SIG-M5 treated with dmso at 0.1 percent for 504 hours (cell line): ENCODE results near the gene POLDIP2.
A peak's percentile ranks its signal among the peaks of the same experiment; 100 is the strongest.

Experiments
- DNase-seq: peaks from one replicate; lab custom pipeline; 2025; ENCODE audit not compliant: unreplicated experiment; lab: John Stamatoyannopoulos, UW

POLDIP2 gene

GRCh38 chr17:28357061-28357900, at the start of gene POLDIP2:
Gene POLDIP2 (minus strand): TSS chr17:28357527. CDS start chr17:28357448, 79 bp downstream.
- peak; percentile 94 for DNase-seq

- DNase-seq = no peak
Observed at GRCh38 chr17:28406473-28406814, 49.1 kb upstream of the POLDIP2 start.

- DNase-seq = peak; percentile 39
Observed at GRCh38 chr17:28405632-28406472, 48.5 kb upstream of the POLDIP2 start, which contains the start of gene SLC46A1. Gene SLC46A1 (minus strand): TSS chr17:28406212. CDS start chr17:28406114, 98 bp downstream.

- no peak for DNase-seq
Observed at GRCh38 chr17:28404812-28405570, 47.7 kb upstream of the POLDIP2 start.

GRCh38 chr17:28404461-28404811, 47.1 kb upstream of the POLDIP2 start:
- DNase-seq = no peak

- DNase-seq = peak; percentile 29
Observed at GRCh38 chr17:28404007-28404406, 46.7 kb upstream of the POLDIP2 start.

- no peak for DNase-seq
Observed at GRCh38 chr17:28402844-28403243, 45.5 kb upstream of the POLDIP2 start.

- no peak for DNase-seq
Observed at GRCh38 chr17:28402224-28402630, 44.9 kb upstream of the POLDIP2 start.

- no peak for DNase-seq
Observed at GRCh38 chr17:28399808-28400207, 42.5 kb upstream of the POLDIP2 start.

- DNase-seq = peak; percentile 34
Observed at GRCh38 chr17:28398280-28398981, 41.1 kb upstream of the POLDIP2 start.

- no peak for DNase-seq
Observed at GRCh38 chr17:28397687-28398279, 40.5 kb upstream of the POLDIP2 start.

GRCh38 chr17:28397275-28397674, 39.9 kb upstream of the POLDIP2 start:
- no peak for DNase-seq

GRCh38 chr17:28396635-28397239, 39.4 kb upstream of the POLDIP2 start:
- DNase-seq = no peak

GRCh38 chr17:28395968-28396367, 38.6 kb upstream of the POLDIP2 start:
- DNase-seq = no peak

GRCh38 chr17:28395426-28395825, 38.1 kb upstream of the POLDIP2 start:
- DNase-seq = no peak

GRCh38 chr17:28394337-28395116, 37.2 kb upstream of the POLDIP2 start:
- DNase-seq = no peak

GRCh38 chr17:28392491-28392890, 35.2 kb upstream of the POLDIP2 start:
- no peak for DNase-seq

- no peak for DNase-seq
Observed at GRCh38 chr17:28391401-28391800, 34.1 kb upstream of the POLDIP2 start.

- DNase-seq = no peak
Observed at GRCh38 chr17:28390984-28391383, 33.7 kb upstream of the POLDIP2 start.
